GM10248 (cell line): ENCODE results near the gene ZBTB7C.

ENCODE experiments used
- CTCF ChIA-PET: fragments of 300-600 bp; sonication (Branson Sonifier 250); formaldehyde crosslinking; extraction: SDS; loops from one replicate; lab custom pipeline; 2021; ENCODE audit warnings: antibody characterized with exemption; lab: Yijun Ruan, JAX
- POLR2A ChIA-PET: fragments of 350-650 bp; sonication (Branson Sonifier 250); formaldehyde crosslinking; extraction: SDS; loops from one replicate; lab custom pipeline; 2020; ENCODE audit warnings: antibody characterized with exemption; lab: Yijun Ruan, JAX
- DNase-seq: peaks from one replicate; pipeline ENCODE4 v3.0.0; 2012; ENCODE audit errors: extremely low spot score
- CTCF ChIP-seq: IDR thresholded peaks from 2 replicates; pipeline ENCODE4 v1.5.1; 2012; ENCODE audit warnings: mild to moderate bottlenecking, low read depth; ENCODE audit errors: extremely low read depth, missing control alignments, control extremely low read depth

Gene ZBTB7C

GRCh38 chr18:48219810-48220499 lies 189.2 kb downstream of the ZBTB7C start:
- POLR2A ChIA-PET: no interaction called here
- TF ChIP-seq CTCF: no peak
- no peak for DNase-seq
- CTCF ChIA-PET: interaction anchor here (0.8 kb wide), 1 partner anchor 14 kb away, joined by 3 read pairs; no protein-coding TSS in a partner anchor

GRCh38 chr18:48219037-48219809 lies 190.0 kb downstream of the ZBTB7C start:
- TF ChIP-seq CTCF: no peak
- ChIA-PET POLR2A (no interaction called here), CTCF (interaction anchor here (1.4 kb wide), 1 partner anchor 18 kb away, joined by 3 read pairs; no protein-coding TSS in a partner anchor)
- DNase-seq: no peak

GRCh38 chr18:48218285-48219022 lies 190.7 kb downstream of the ZBTB7C start:
- POLR2A ChIA-PET: interaction anchor here (0.6 kb wide), 1 partner anchor 931 kb away, joined by 3 read pairs; no protein-coding TSS in a partner anchor
- no peak for DNase-seq
- TF ChIP-seq CTCF: no peak
- CTCF ChIA-PET: interaction anchor here (1.4 kb wide), 1 partner anchor 19 kb away, joined by 3 read pairs; no protein-coding TSS in a partner anchor

GRCh38 chr18:48217258-48218250 lies 191.6 kb downstream of the ZBTB7C start:
- no peak for TF ChIP-seq CTCF
- ChIA-PET CTCF (interaction anchor here (1.4 kb wide), 1 partner anchor 19 kb away, joined by 3 read pairs; no protein-coding TSS in a partner anchor), POLR2A (no interaction called here)
- no peak for DNase-seq

GRCh38 chr18:48216639-48217257 lies 192.4 kb downstream of the ZBTB7C start:
- DNase-seq: no peak
- ChIA-PET POLR2A (no interaction called here), CTCF (no interaction called here)
- no peak for TF ChIP-seq CTCF
